Aorta (tissue), 5 donors: Measurements from ENCODE around the gene PAPPA. TPM values are rescaled to one million over a fixed set of nuclear protein-coding genes. Genes with fewer than 3 reads are reported as not detected.

ENCODE experiments used
- ATAC-seq: fragments of 200-7000 bp; cut with Tn5 transposase; one replicate; pipeline ENCODE4 v1.9.1; 2022; ENCODE audit warnings: moderate library complexity; ENCODE audit not compliant: low FRiP score
- DNase-seq, 2 donors: peaks; one replicate each; pipeline ENCODE4 v3.0.0-alpha.2; 2020
- H3K27ac ChIP-seq, 2 donors: one replicate each; pipeline ENCODE4 v1.5.1; 2013; ENCODE audit warnings: low read length in 2 of 2, mild to moderate bottlenecking in 2 of 2, moderate library complexity in 2 of 2, control low read depth in 1 of 2, inconsistent platforms in 1 of 2, low read depth in 1 of 2
- H3K27me3 ChIP-seq, 2 donors: one replicate each; pipeline ENCODE4 v1.6.1; 2013; ENCODE audit warnings: control low read depth in 1 of 2, low read length in 1 of 2, mild to moderate bottlenecking in 1 of 2, moderate library complexity in 1 of 2; ENCODE audit not compliant: insufficient read depth in 2 of 2, control insufficient read depth in 1 of 2
- H3K36me3 ChIP-seq, 2 donors: one replicate each; pipeline ENCODE4 v1.6.1; 2013; ENCODE audit warnings: control low read depth in 1 of 2, low read length in 1 of 2, mild to moderate bottlenecking in 1 of 2; ENCODE audit not compliant: insufficient read depth in 2 of 2, control insufficient read depth in 1 of 2
- H3K4me1 ChIP-seq, 2 donors: one replicate each; pipeline ENCODE4 v1.6.1; 2013; ENCODE audit warnings: low read length in 2 of 2, control low read depth in 1 of 2, mild to moderate bottlenecking in 1 of 2, moderate library complexity in 1 of 2; ENCODE audit not compliant: insufficient read depth in 2 of 2, control insufficient read depth in 1 of 2
- H3K4me3 ChIP-seq, 2 donors: one replicate each; pipeline ENCODE4 v1.5.1; 2013; ENCODE audit warnings: low read length in 2 of 2, control low read depth in 1 of 2, mild to moderate bottlenecking in 1 of 2
- H3K9me3 ChIP-seq: one replicate; pipeline ENCODE4 v1.6.1; 2013; ENCODE audit warnings: mild to moderate bottlenecking, low read length; ENCODE audit not compliant: control insufficient read depth
- WGBS, 2 donors: extraction: QIAGEN DNeasy Blood & Tissue Kit; methylation state at CpG; one replicate each; pipeline ENCODE4 v1.1.7; 2013; 5-methylcytosine and 5-hydroxymethylcytosine counted together
- intact Hi-C, 2 donors: fragments of 100-400 bp; cut with DNase I; formaldehyde crosslinking; loops; one replicate each; pipeline versions ENCODE4 v1.14.2 to v1.15.0; 2022
- polyA plus RNA-seq, 2 donors: library from polyadenylated mRNA; stranded (reverse); fragments of 200-250 nt; gene quantifications; one replicate each; pipeline ENCODE4 v1.2.3, GENCODE V29; 2013
- total RNA-seq, 2 donors: library from RNA; stranded (reverse); fragmentation: NEBNext Ultra II Directional; extraction: Animal tissue kit (Norgen Biotek cat#: 25700); gene quantifications; one replicate each; pipeline ENCODE4 v1.2.1, GENCODE V29; 2021
- donor health status: healthy with polysubstance abuse.
- donor health status: Bipolar disorder and iron deficiency.
- donor health status: DM: no; HTN: no; CAD: no.
- donor health status: DM: no; HTN: no; CAD: no.
- donor health status: DM: yes; HTN: yes; CAD: no.

PAPPA gene
- total and polyA plus RNA-seq, 4 donors, result 0.50 to 16.6 (median 7.3) TPM

GRCh38 chr9:116298878-116299391, 145.3 kb downstream of the PAPPA start:
- H3K4me1 ChIP-seq, result no peaks in the 10 kb centered on the region
- ATAC-seq (no peak), DNase-seq (no peak)
- peaks cover 0 to 6% of the 10 kb centered on the region in 2 donors for H3K36me3 ChIP-seq
- intact Hi-C loops, result no loop called here
- no peak overlapping the region for H3K27ac ChIP-seq
- no peaks in the 10 kb centered on the region for H3K27me3 ChIP-seq
- WGBS, 2 donors, result 70 to 71% methylated on average over 6 of the region's 6 CpGs
- no peak overlapping the region for H3K4me3 ChIP-seq
- H3K9me3 ChIP-seq, result no peaks in the 10 kb centered on the region

DNA sequence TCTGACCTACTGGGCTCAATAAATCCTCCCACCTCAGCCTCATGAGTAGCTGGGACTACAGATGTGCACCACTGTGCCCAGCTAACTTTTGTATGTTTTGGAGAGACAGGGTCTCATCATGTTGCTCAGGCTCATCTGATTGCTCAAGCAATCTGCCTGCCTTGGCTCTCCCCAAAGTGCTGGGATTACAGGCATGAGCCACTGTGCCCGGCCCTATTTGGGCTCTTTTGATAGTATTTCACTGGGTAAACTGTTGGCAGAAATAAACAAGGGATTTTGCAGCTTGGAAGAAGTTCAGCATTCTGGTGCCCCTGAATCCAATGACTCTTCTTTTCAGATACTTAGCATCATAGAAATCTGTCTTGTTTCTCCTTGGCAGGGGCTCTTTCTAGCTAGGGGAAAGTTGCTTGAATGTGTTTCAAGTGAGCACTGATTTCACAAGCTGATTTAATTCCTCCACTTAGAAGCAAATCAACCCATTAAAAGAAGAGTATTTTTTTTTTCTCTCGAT, 146.8 kb downstream of the PAPPA start:
- DNase-seq, result no peak
- Histone ChIP-seq H3K27me3 (no peaks in the 10 kb centered on the region), H3K36me3 (peaks cover 0 to 6% of the 10 kb centered on the region in 2 donors), H3K9me3 (no peaks in the 10 kb centered on the region), H3K4me1 (no peaks in the 10 kb centered on the region), H3K4me3 (no peak overlapping the region), H3K27ac (no peak overlapping the region)
- ATAC-seq, result no peak
- WGBS, 2 donors, result 76 to 88% methylated on average over 2 of the region's 2 CpGs
- intact Hi-C loops, result no loop called here

DNA sequence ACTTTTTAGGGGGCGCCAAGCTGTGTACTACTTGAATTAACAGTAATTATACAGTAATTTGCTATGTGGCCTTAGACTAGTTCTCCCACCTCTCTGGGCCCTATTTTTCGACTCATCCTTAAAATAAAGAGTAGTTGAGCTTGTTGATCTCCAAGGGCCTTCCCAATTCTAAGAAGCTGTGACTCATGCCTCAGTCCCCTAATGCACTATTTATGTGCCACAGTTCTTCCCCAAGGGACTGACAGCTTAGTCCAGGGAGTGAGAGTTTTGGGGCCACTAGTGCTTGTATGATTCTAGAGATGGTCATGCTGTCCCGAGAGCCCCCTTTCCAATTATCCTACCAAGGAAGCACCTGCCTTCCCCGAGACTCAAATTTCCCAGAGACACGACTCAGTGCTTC, 149.7 kb downstream of the PAPPA start:
- no peaks in the 10 kb centered on the region for H3K27me3 ChIP-seq
- no peaks in the 10 kb centered on the region for H3K4me1 ChIP-seq
- no peaks in the 10 kb centered on the region for H3K9me3 ChIP-seq
- H3K36me3 ChIP-seq, result peaks cover 0 to 6% of the 10 kb centered on the region in 2 donors
- intact Hi-C loops, result no loop called here
- no peak for ATAC-seq
- H3K4me3 ChIP-seq, result no peak overlapping the region
- no peak for DNase-seq
- 83 to 84% methylated on average over 5 of the region's 5 CpGs for WGBS, 2 donors
- H3K27ac ChIP-seq, result no peak overlapping the region

DNA sequence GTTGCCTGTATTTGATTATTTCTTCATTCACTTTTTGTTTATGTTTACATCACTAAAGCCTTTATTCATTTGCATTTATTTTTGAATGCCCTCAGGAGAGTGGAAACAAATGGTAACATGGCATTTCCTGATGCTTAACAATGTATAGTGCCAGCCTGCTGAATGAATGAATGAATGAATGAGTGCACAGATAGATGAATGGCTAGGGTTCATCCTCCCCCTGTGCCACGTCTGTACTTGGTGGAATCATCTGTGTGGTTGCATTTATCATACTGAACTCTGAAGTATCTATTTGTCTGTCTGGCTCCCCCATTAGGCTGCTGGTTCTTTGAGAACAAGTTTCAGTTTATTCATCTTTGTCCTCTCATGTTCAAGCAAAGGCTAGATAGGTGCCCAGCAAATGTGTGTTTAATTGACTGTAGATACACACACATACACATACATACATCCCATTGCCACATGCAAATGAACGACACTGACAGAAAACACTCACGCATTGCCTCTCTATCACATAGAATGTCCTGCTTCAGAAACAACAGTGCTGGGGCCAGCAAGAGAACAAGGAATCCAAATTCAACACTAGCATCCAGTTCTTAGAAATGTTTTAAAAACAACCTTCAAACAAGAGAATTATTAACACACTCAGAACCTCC, 150.4 kb downstream of the PAPPA start:
- Histone ChIP-seq H3K27ac (no peak overlapping the region), H3K27me3 (no peaks in the 10 kb centered on the region), H3K4me3 (no peak overlapping the region), H3K36me3 (peaks cover 0 to 6% of the 10 kb centered on the region in 2 donors), H3K9me3 (no peaks in the 10 kb centered on the region), H3K4me1 (no peaks in the 10 kb centered on the region)
- WGBS, 2 donors, result 18 to 23% methylated on average over 3 of the region's 3 CpGs
- ATAC-seq (no peak), DNase-seq (no peak)
- intact Hi-C loops, result no loop called here

DNA sequence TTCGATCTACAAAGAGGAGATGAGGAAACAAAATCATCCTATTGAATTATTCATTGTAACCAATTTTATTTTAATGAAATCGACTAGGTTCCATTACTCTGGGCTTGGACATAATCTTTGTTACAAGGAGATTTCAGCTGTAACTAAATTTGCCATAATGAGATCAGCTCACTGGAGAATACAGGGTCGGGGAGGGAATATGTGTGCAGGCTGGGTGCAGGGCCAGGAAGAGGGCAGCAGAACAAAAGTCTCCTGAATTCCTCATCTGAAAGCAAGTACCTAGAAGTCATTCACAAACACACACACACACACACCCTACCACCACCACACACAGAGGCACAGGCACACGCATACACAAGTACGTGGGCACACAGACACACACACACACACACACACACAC, 151.2 kb downstream of the PAPPA start:
- no peak for DNase-seq
- ATAC-seq, result no peak
- Histone ChIP-seq H3K36me3 (peaks cover 0 to 6% of the 10 kb centered on the region in 2 donors), H3K4me3 (no peak overlapping the region), H3K9me3 (no peaks in the 10 kb centered on the region), H3K4me1 (no peaks in the 10 kb centered on the region), H3K27ac (no peak overlapping the region), H3K27me3 (no peaks in the 10 kb centered on the region)
- 75 to 80% methylated on average over 5 of the region's 5 CpGs for WGBS, 2 donors
- intact Hi-C loops, result no loop called here

DNA sequence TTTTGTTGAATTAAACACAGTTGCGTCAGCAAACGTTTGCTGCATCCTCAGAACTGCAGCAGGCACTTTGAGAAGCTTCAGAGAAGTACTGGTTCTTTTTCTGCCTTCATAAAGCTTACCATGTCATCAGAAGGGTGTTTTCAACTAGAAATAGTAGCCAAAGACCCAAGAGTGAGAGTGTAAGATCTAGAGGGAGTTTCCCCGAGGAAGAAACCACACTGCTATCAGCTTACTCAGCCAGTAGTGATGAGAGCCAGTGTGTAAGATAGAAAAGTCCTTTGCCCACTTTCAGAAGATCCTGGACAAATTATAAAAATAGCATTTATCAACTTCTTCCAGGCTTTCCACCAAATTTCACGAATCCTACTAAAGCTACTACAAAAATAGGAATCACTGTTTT, 154.5 kb downstream of the PAPPA start:
- Histone ChIP-seq H3K9me3 (no peaks in the 10 kb centered on the region), H3K27me3 (no peaks in the 10 kb centered on the region), H3K4me1 (no peaks in the 10 kb centered on the region), H3K36me3 (peaks cover 0 to 4% of the 10 kb centered on the region in 2 donors), H3K4me3 (no peak overlapping the region), H3K27ac (no peak overlapping the region)
- ATAC-seq, result no peak
- no peak for DNase-seq
- intact Hi-C loops, result no loop called here
- whole genome bisulfite sequencing, 2 donors, result 58 to 59% methylated on average over 4 of the region's 4 CpGs

- WGBS, 2 donors, result 91 to 93% methylated on average over 3 of the region's 3 CpGs
- no peak overlapping the region for H3K27ac ChIP-seq
- ATAC-seq (no peak), DNase-seq (no peak)
- no peaks in the 10 kb centered on the region for H3K9me3 ChIP-seq
- H3K27me3 ChIP-seq, result no peaks in the 10 kb centered on the region
- no peaks in the 10 kb centered on the region for H3K4me1 ChIP-seq
- no peak overlapping the region for H3K4me3 ChIP-seq
- no peaks in the 10 kb centered on the region for H3K36me3 ChIP-seq
- intact Hi-C loops, result no loop called here
Measured at GRCh38 chr9:116309900-116310611, 156.5 kb downstream of the PAPPA start.

- 93 to 99% methylated on average over 2 of the region's 2 CpGs for WGBS, 2 donors
- Histone ChIP-seq H3K4me1 (no peaks in the 10 kb centered on the region), H3K9me3 (no peaks in the 10 kb centered on the region), H3K27me3 (no peaks in the 10 kb centered on the region), H3K36me3 (no peaks in the 10 kb centered on the region), H3K27ac (no peak overlapping the region), H3K4me3 (no peak overlapping the region)
- intact Hi-C loops, result no loop called here
- DNase-seq (no peak), ATAC-seq (no peak)
Measured at GRCh38 chr9:116312221-116312620, 158.6 kb downstream of the PAPPA start.

- Histone ChIP-seq H3K4me1 (no peaks in the 10 kb centered on the region), H3K9me3 (no peaks in the 10 kb centered on the region), H3K27ac (no peak overlapping the region), H3K4me3 (no peak overlapping the region), H3K27me3 (no peaks in the 10 kb centered on the region), H3K36me3 (no peaks in the 10 kb centered on the region)
- no peak for DNase-seq
- intact Hi-C loops, result no loop called here
- WGBS, 2 donors, result 92 to 95% methylated on average over 3 of the region's 3 CpGs
- no peak for ATAC-seq
Measured at GRCh38 chr9:116313638-116314037, 160.0 kb downstream of the PAPPA start.
